HG02588 (cell line): Measurements from ENCODE around the gene MSH4.
"Not testable (repeated sequence)": the region's sequence is repeated elsewhere in the genome, so short reads cannot be mapped to it uniquely, and the experiment has no call there.

ENCODE experiments used
- ATAC-seq: cut with Tn5 transposase; IDR thresholded peaks from one replicate; pipeline ENCODE4 v1.9.1; 2021; ENCODE audit warnings: mild to moderate bottlenecking, moderate library complexity; ENCODE audit not compliant: unreplicated experiment

Gene MSH4

GRCh38 chr1:75795703-75796193 is 934 bp upstream of the MSH4 start:
- no peak for ATAC-seq

- no peak for ATAC-seq
Measured at GRCh38 chr1:75797273-75797588, 549 bp downstream of the MSH4 start.

- ATAC-seq = no peak
Measured at GRCh38 chr1:75797606-75798216, 1.0 kb downstream of the MSH4 start.

- not testable (repeated sequence) for ATAC-seq
Measured at GRCh38 chr1:75801480-75801879, 4.8 kb downstream of the MSH4 start.

- ATAC-seq = no peak
Measured at GRCh38 chr1:75808921-75809320, 12.2 kb downstream of the MSH4 start.

GRCh38 chr1:75810113-75810512 is 13.4 kb downstream of the MSH4 start:
- not testable (repeated sequence) for ATAC-seq

GRCh38 chr1:75811211-75811981 is 14.7 kb downstream of the MSH4 start:
- ATAC-seq = no peak

GRCh38 chr1:75812065-75812464 is 15.4 kb downstream of the MSH4 start:
- ATAC-seq = no peak

- not testable (repeated sequence) for ATAC-seq
Measured at GRCh38 chr1:75823596-75823995, 26.9 kb downstream of the MSH4 start.

- ATAC-seq = no peak
Measured at GRCh38 chr1:75836528-75837100, 39.9 kb downstream of the MSH4 start.

GRCh38 chr1:75838079-75838478 is 41.4 kb downstream of the MSH4 start:
- no peak for ATAC-seq

GRCh38 chr1:75841421-75841820 is 44.7 kb downstream of the MSH4 start:
- no peak for ATAC-seq

- no peak for ATAC-seq
Measured at GRCh38 chr1:75845576-75845975, 48.9 kb downstream of the MSH4 start.

GRCh38 chr1:75855010-75855409 is 58.3 kb downstream of the MSH4 start:
- ATAC-seq = no peak

GRCh38 chr1:75855734-75856133 is 59.1 kb downstream of the MSH4 start:
- ATAC-seq = no peak

- ATAC-seq = no peak
Measured at GRCh38 chr1:75861831-75862230, 65.1 kb downstream of the MSH4 start.

GRCh38 chr1:75870951-75871350 is 74.3 kb downstream of the MSH4 start:
- ATAC-seq = no peak

GRCh38 chr1:75879985-75880384 is 83.3 kb downstream of the MSH4 start:
- no peak for ATAC-seq

- no peak for ATAC-seq
Measured at GRCh38 chr1:75884437-75884836, 87.8 kb downstream of the MSH4 start.

GRCh38 chr1:75901371-75901770 is 104.7 kb downstream of the MSH4 start:
- ATAC-seq = no peak

- ATAC-seq = no peak
Measured at GRCh38 chr1:75908717-75909152, 112.1 kb downstream of the MSH4 start.

GRCh38 chr1:75916834-75917233 is 120.2 kb downstream of the MSH4 start:
- no peak for ATAC-seq
